Activated CD4-positive, alpha-beta T cell treated with anti-CD3 and anti-CD28 coated beads, Interleukin-2, amount 10 ng/mL, durations not matched to agents 24 days and 14 days (primary cell): ENCODE measurements around the gene C1orf105. TPM values are rescaled to one million over a fixed set of nuclear protein-coding genes. Genes with fewer than 3 reads are reported as not detected.

Experiments
- DNase-seq: peaks from one replicate; pipeline ENCODE4 v3.0.0; 2022
- H3K27ac Mint-ChIP-seq: one replicate; pipeline ENCODE4 v1.8.0; 2022; ENCODE audit warnings: mild to moderate bottlenecking, mixed read lengths
- H3K27me3 Mint-ChIP-seq: one replicate; pipeline ENCODE4 v1.8.0; 2022; ENCODE audit warnings: mixed read lengths
- H3K36me3 Mint-ChIP-seq: one replicate; pipeline ENCODE4 v1.8.0; 2022; ENCODE audit warnings: low read depth, mild to moderate bottlenecking, mixed read lengths
- H3K4me1 Mint-ChIP-seq: one replicate; pipeline ENCODE4 v1.8.0; 2021; ENCODE audit warnings: mixed read lengths
- H3K4me3 Mint-ChIP-seq: one replicate; pipeline ENCODE4 v1.8.0; 2022; ENCODE audit warnings: mild to moderate bottlenecking, moderate library complexity, mixed read lengths
- H3K9me3 Mint-ChIP-seq: one replicate; pipeline ENCODE4 v1.8.0; 2021; ENCODE audit warnings: mixed read lengths
- intact Hi-C: fragments of 100-400 bp; cut with micrococcal nuclease; formaldehyde crosslinking; loops from one replicate; pipeline ENCODE4 v1.15.1; 2023
- total RNA-seq: library from RNA; stranded (reverse); gene quantifications from 2 replicates; pipeline ENCODE4 v1.2.3, GENCODE V29; 2022

Gene C1orf105
- total RNA-seq, 1 donor from 2014 or later: not detected

GRCh38 chr1:172399756-172400721, 20.4 kb upstream of the C1orf105 start:
- intact Hi-C loops: loop anchor here (1.0 to 5.0 kb wide), 4 partner anchors 219 to 397 kb away; no protein-coding TSS in a partner anchor
- peaks cover 38% of the 10 kb centered on the region for H3K4me1 Mint-ChIP-seq
- DNase-seq: no peak
- H3K9me3 Mint-ChIP-seq: no peaks in the 10 kb centered on the region
- H3K4me3 Mint-ChIP-seq: peak overlapping the region; percentile 7
- H3K27me3 Mint-ChIP-seq: no peaks in the 10 kb centered on the region
- no peaks in the 10 kb centered on the region for H3K36me3 Mint-ChIP-seq
- H3K27ac Mint-ChIP-seq: peak overlapping the region; percentile 61

GRCh38 chr1:172400722-172401105, 19.8 kb upstream of the C1orf105 start:
- intact Hi-C loops: no loop called here
- no peak for DNase-seq
- H3K27ac Mint-ChIP-seq: no peak overlapping the region
- H3K27me3 Mint-ChIP-seq: no peaks in the 10 kb centered on the region
- H3K4me1 Mint-ChIP-seq: peaks cover 37% of the 10 kb centered on the region
- H3K4me3 Mint-ChIP-seq: no peak overlapping the region
- no peaks in the 10 kb centered on the region for H3K36me3 Mint-ChIP-seq
- no peaks in the 10 kb centered on the region for H3K9me3 Mint-ChIP-seq

GRCh38 chr1:172401477-172401876, 19.0 kb upstream of the C1orf105 start:
- Mint-ChIP-seq H3K4me3 (no peak overlapping the region), H3K4me1 (peaks cover 35% of the 10 kb centered on the region), H3K27ac (no peak overlapping the region), H3K36me3 (no peaks in the 10 kb centered on the region), H3K27me3 (peaks cover 2% of the 10 kb centered on the region), H3K9me3 (no peaks in the 10 kb centered on the region)
- no peak for DNase-seq
- intact Hi-C loops: no loop called here

- H3K27me3 Mint-ChIP-seq: peaks cover 2% of the 10 kb centered on the region
- H3K27ac Mint-ChIP-seq: no peak overlapping the region
- H3K36me3 Mint-ChIP-seq: no peaks in the 10 kb centered on the region
- DNase-seq: no peak
- no peaks in the 10 kb centered on the region for H3K9me3 Mint-ChIP-seq
- H3K4me1 Mint-ChIP-seq: peaks cover 35% of the 10 kb centered on the region
- no peak overlapping the region for H3K4me3 Mint-ChIP-seq
- intact Hi-C loops: no loop called here
Measured at GRCh38 chr1:172401892-172402291, 18.6 kb upstream of the C1orf105 start.

- Mint-ChIP-seq H3K9me3 (no peaks in the 10 kb centered on the region), H3K36me3 (no peaks in the 10 kb centered on the region), H3K4me1 (peaks cover 30% of the 10 kb centered on the region), H3K27ac (no peak overlapping the region), H3K4me3 (no peak overlapping the region), H3K27me3 (peaks cover 6% of the 10 kb centered on the region)
- no peak for DNase-seq
- intact Hi-C loops: no loop called here
Measured at GRCh38 chr1:172402878-172403569, 17.5 kb upstream of the C1orf105 start.

- H3K4me3 Mint-ChIP-seq: no peak overlapping the region
- H3K4me1 Mint-ChIP-seq: peaks cover 19% of the 10 kb centered on the region
- no peaks in the 10 kb centered on the region for H3K36me3 Mint-ChIP-seq
- intact Hi-C loops: no loop called here
- DNase-seq: no peak
- peaks cover 6% of the 10 kb centered on the region for H3K27me3 Mint-ChIP-seq
- no peak overlapping the region for H3K27ac Mint-ChIP-seq
- H3K9me3 Mint-ChIP-seq: no peaks in the 10 kb centered on the region
Measured at GRCh38 chr1:172404121-172404520, 16.4 kb upstream of the C1orf105 start.

GRCh38 chr1:172405912-172406311, 14.6 kb upstream of the C1orf105 start:
- Mint-ChIP-seq H3K9me3 (no peaks in the 10 kb centered on the region), H3K27me3 (peaks cover 6% of the 10 kb centered on the region), H3K4me3 (no peak overlapping the region), H3K36me3 (no peaks in the 10 kb centered on the region), H3K27ac (no peak overlapping the region), H3K4me1 (peaks cover 3% of the 10 kb centered on the region)
- DNase-seq: no peak
- intact Hi-C loops: no loop called here

- H3K9me3 Mint-ChIP-seq: no peaks in the 10 kb centered on the region
- H3K4me1 Mint-ChIP-seq: peaks cover 5% of the 10 kb centered on the region
- DNase-seq: no peak
- intact Hi-C loops: no loop called here
- H3K27ac Mint-ChIP-seq: no peak overlapping the region
- peaks cover 6% of the 10 kb centered on the region for H3K27me3 Mint-ChIP-seq
- H3K4me3 Mint-ChIP-seq: no peak overlapping the region
- H3K36me3 Mint-ChIP-seq: no peaks in the 10 kb centered on the region
Measured at GRCh38 chr1:172406968-172407367, 13.5 kb upstream of the C1orf105 start.

- no peaks in the 10 kb centered on the region for H3K36me3 Mint-ChIP-seq
- H3K27ac Mint-ChIP-seq: no peak overlapping the region
- no peaks in the 10 kb centered on the region for H3K9me3 Mint-ChIP-seq
- intact Hi-C loops: no loop called here
- H3K4me1 Mint-ChIP-seq: peaks cover 2% of the 10 kb centered on the region
- no peak for DNase-seq
- no peak overlapping the region for H3K4me3 Mint-ChIP-seq
- H3K27me3 Mint-ChIP-seq: peaks cover 6% of the 10 kb centered on the region
Measured at GRCh38 chr1:172408958-172409357, 11.5 kb upstream of the C1orf105 start.

GRCh38 chr1:172410027-172410426, 10.5 kb upstream of the C1orf105 start:
- H3K4me1 Mint-ChIP-seq: peaks cover 2% of the 10 kb centered on the region
- intact Hi-C loops: no loop called here
- no peaks in the 10 kb centered on the region for H3K9me3 Mint-ChIP-seq
- no peaks in the 10 kb centered on the region for H3K36me3 Mint-ChIP-seq
- DNase-seq: no peak
- H3K27ac Mint-ChIP-seq: no peak overlapping the region
- no peak overlapping the region for H3K4me3 Mint-ChIP-seq
- H3K27me3 Mint-ChIP-seq: peaks cover 6% of the 10 kb centered on the region

- Mint-ChIP-seq H3K9me3 (no peaks in the 10 kb centered on the region), H3K4me3 (no peak overlapping the region), H3K27ac (no peak overlapping the region), H3K4me1 (peaks cover 2% of the 10 kb centered on the region), H3K36me3 (no peaks in the 10 kb centered on the region), H3K27me3 (peaks cover 3% of the 10 kb centered on the region)
- no peak for DNase-seq
- intact Hi-C loops: no loop called here
Measured at GRCh38 chr1:172411791-172412338, 8.6 kb upstream of the C1orf105 start.

- H3K9me3 Mint-ChIP-seq: no peaks in the 10 kb centered on the region
- peaks cover 2% of the 10 kb centered on the region for H3K27me3 Mint-ChIP-seq
- H3K27ac Mint-ChIP-seq: no peak overlapping the region
- H3K36me3 Mint-ChIP-seq: no peaks in the 10 kb centered on the region
- intact Hi-C loops: no loop called here
- DNase-seq: no peak
- H3K4me3 Mint-ChIP-seq: no peak overlapping the region
- H3K4me1 Mint-ChIP-seq: peaks cover 2% of the 10 kb centered on the region
Measured at GRCh38 chr1:172414331-172414730, 6.2 kb upstream of the C1orf105 start.

GRCh38 chr1:172416496-172417035, 3.9 kb upstream of the C1orf105 start:
- H3K36me3 Mint-ChIP-seq: no peaks in the 10 kb centered on the region
- no peak for DNase-seq
- peaks cover 2% of the 10 kb centered on the region for H3K4me1 Mint-ChIP-seq
- H3K4me3 Mint-ChIP-seq: no peak overlapping the region
- H3K27ac Mint-ChIP-seq: no peak overlapping the region
- intact Hi-C loops: no loop called here
- H3K27me3 Mint-ChIP-seq: peaks cover 2% of the 10 kb centered on the region
- no peaks in the 10 kb centered on the region for H3K9me3 Mint-ChIP-seq

GRCh38 chr1:172417557-172417956, 2.9 kb upstream of the C1orf105 start:
- H3K36me3 Mint-ChIP-seq: no peaks in the 10 kb centered on the region
- H3K27me3 Mint-ChIP-seq: peaks cover 2% of the 10 kb centered on the region
- intact Hi-C loops: no loop called here
- no peaks in the 10 kb centered on the region for H3K4me1 Mint-ChIP-seq
- no peak overlapping the region for H3K27ac Mint-ChIP-seq
- no peak for DNase-seq
- no peaks in the 10 kb centered on the region for H3K9me3 Mint-ChIP-seq
- H3K4me3 Mint-ChIP-seq: no peak overlapping the region
